WTC11 (cell line): ENCODE results near the gene ZNRF1. TPM values are rescaled to one million over a fixed set of nuclear protein-coding genes. Genes with fewer than 3 reads are reported as not detected.

Experiments used
- ATAC-seq: fragments of 200-7000 bp; cut with Tn5 transposase; 2 replicates; pipeline ENCODE4 v1.10.0; 2021; ENCODE audit warnings: mild to moderate bottlenecking, moderate library complexity
- CTCF ChIA-PET: fragments of 300-600 bp; sonication (Branson Sonifier 250); formaldehyde crosslinking; loops from one replicate; lab custom pipeline; 2021; ENCODE audit warnings: antibody characterized with exemption; lab: Charles Lee
- POLR2A ChIA-PET: fragments of 350-600 bp; sonication (Branson Sonifier 250); formaldehyde crosslinking; loops from one replicate; lab custom pipeline; 2021; ENCODE audit warnings: antibody characterized with exemption; lab: Charles Lee
- DNase-seq: peaks from one replicate; pipeline ENCODE4 v3.0.0; 2021; ENCODE audit warnings: low spot score
- H3K27ac Mint-ChIP-seq: 2 replicates; pipeline ENCODE4 v1.8.0; 2021; ENCODE audit warnings: mixed read lengths
- H3K27me3 Mint-ChIP-seq: 2 replicates; pipeline ENCODE4 v1.8.0; 2021; ENCODE audit warnings: low read depth, mild to moderate bottlenecking, moderate library complexity, mixed read lengths
- H3K36me3 Mint-ChIP-seq: 2 replicates; pipeline ENCODE4 v1.8.0; 2021; ENCODE audit warnings: mixed read lengths
- H3K4me1 Mint-ChIP-seq: 2 replicates; pipeline ENCODE4 v1.8.0; 2022; ENCODE audit warnings: mixed read lengths
- H3K4me3 Mint-ChIP-seq: 2 replicates; pipeline ENCODE4 v1.8.0; 2021; ENCODE audit warnings: mild to moderate bottlenecking, moderate library complexity, mixed read lengths
- H3K9me3 Mint-ChIP-seq: 2 replicates; pipeline ENCODE4 v1.8.0; 2021; ENCODE audit warnings: mixed read lengths
- ELF4 ChIP-seq: sonication (generic); formaldehyde crosslinking; IDR thresholded peaks from 2 replicates; pipeline ENCODE4 v1.8.1; 2022; ENCODE audit warnings: low read depth, mild to moderate bottlenecking, moderate library complexity, missing genetic modification reagents
- FOXJ3 ChIP-seq: sonication (generic); formaldehyde crosslinking; IDR thresholded peaks from 2 replicates; pipeline ENCODE4 v1.9.0; 2021; ENCODE audit warnings: missing genetic modification reagents, mild to moderate bottlenecking, borderline replicate concordance
- FOXP4 ChIP-seq: sonication (generic); formaldehyde crosslinking; IDR thresholded peaks from 2 replicates; pipeline ENCODE4 v1.8.0; 2022; ENCODE audit warnings: mild to moderate bottlenecking, missing genetic modification reagents
- GABPB1 ChIP-seq: sonication (generic); formaldehyde crosslinking; IDR thresholded peaks from 2 replicates; pipeline ENCODE4 v1.8.1; 2023; ENCODE audit warnings: mild to moderate bottlenecking, missing genetic modification reagents
- GTF2I ChIP-seq: fragments of 250-450 bp; sonication (Bioruptor Pico); conservative IDR thresholded peaks from 2 replicates; pipeline ENCODE4 v1.4.0; 2021; ENCODE audit warnings: mild to moderate bottlenecking
- KAT7 ChIP-seq: sonication (generic); formaldehyde crosslinking; IDR thresholded peaks from 2 replicates; pipeline ENCODE4 v1.8.1; 2023; ENCODE audit warnings: missing genetic modification reagents, mild to moderate bottlenecking, borderline replicate concordance
- MYBL2 ChIP-seq: sonication (generic); formaldehyde crosslinking; IDR thresholded peaks from 2 replicates; pipeline ENCODE4 v1.8.1; 2023; ENCODE audit warnings: mild to moderate bottlenecking, moderate library complexity, missing genetic modification reagents
- NFE2L1 ChIP-seq: sonication (generic); formaldehyde crosslinking; IDR thresholded peaks from 2 replicates; pipeline ENCODE4 v1.8.1; 2023; ENCODE audit warnings: missing genetic modification reagents
- NR1H2 ChIP-seq: sonication (generic); formaldehyde crosslinking; IDR thresholded peaks from 2 replicates; pipeline ENCODE4 v1.9.0; 2021; ENCODE audit warnings: mild to moderate bottlenecking, moderate library complexity, missing genetic modification reagents
- RORB ChIP-seq: fragments of 250-450 bp; sonication (Bioruptor Pico); IDR thresholded peaks from 2 replicates; pipeline ENCODE4 v1.9.0; 2021; ENCODE audit warnings: mild to moderate bottlenecking
- SOX15 ChIP-seq: fragments of 250-450 bp; sonication (Bioruptor Pico); IDR thresholded peaks from 2 replicates; pipeline ENCODE4 v1.9.0; 2021; ENCODE audit warnings: mild to moderate bottlenecking
- TEAD1 ChIP-seq: sonication (generic); formaldehyde crosslinking; IDR thresholded peaks from 2 replicates; pipeline ENCODE4 v1.8.0; 2022; ENCODE audit warnings: mild to moderate bottlenecking, missing genetic modification reagents
- ZNF121 ChIP-seq: sonication (generic); formaldehyde crosslinking; IDR thresholded peaks from 2 replicates; pipeline ENCODE4 v1.8.0; 2023; ENCODE audit warnings: missing genetic modification reagents
- ZNF512 ChIP-seq: sonication (generic); formaldehyde crosslinking; IDR thresholded peaks from 2 replicates; pipeline ENCODE4 v1.8.1; 2022; ENCODE audit warnings: missing genetic modification reagents, borderline replicate concordance
- ZNF671 ChIP-seq: fragments of 250-450 bp; sonication (Bioruptor Pico); IDR thresholded peaks from 2 replicates; pipeline ENCODE4 v1.8.0; 2021; ENCODE audit warnings: mild to moderate bottlenecking
- total RNA-seq: library from RNA; stranded (reverse); gene quantifications from 3 replicates; pipeline ENCODE4 v1.2.3, GENCODE V29; 2021
- TF ChIP-seq, protein P1 (sequence below): sonication (generic); formaldehyde crosslinking; IDR thresholded peaks from 2 replicates; pipeline ENCODE4 v1.8.0; 2023; ENCODE audit warnings: missing genetic modification reagents
- TF ChIP-seq, protein P2 (sequence below): sonication (generic); formaldehyde crosslinking; IDR thresholded peaks from 2 replicates; pipeline ENCODE4 v1.8.0; 2023; ENCODE audit warnings: missing genetic modification reagents, mild to moderate bottlenecking, borderline replicate concordance
- TF ChIP-seq, protein P3 (sequence below): fragments of 250-450 bp; sonication (Bioruptor Pico); IDR thresholded peaks from 2 replicates; pipeline ENCODE4 v1.9.0; 2021; ENCODE audit warnings: moderate library complexity, mild to moderate bottlenecking, inconsistent platforms, borderline replicate concordance
- TF ChIP-seq, protein P4 (sequence below): fragments of 250-450 bp; sonication (Bioruptor Pico); IDR thresholded peaks from 2 replicates; pipeline ENCODE4 v2.1.2; 2022; ENCODE audit warnings: mild to moderate bottlenecking, moderate library complexity
- TF ChIP-seq, protein P5 (sequence below): sonication (generic); formaldehyde crosslinking; IDR thresholded peaks from 2 replicates; pipeline ENCODE4 v1.8.1; 2023; ENCODE audit warnings: mild to moderate bottlenecking, missing genetic modification reagents, moderate library complexity

ZNRF1 gene
- total RNA-seq, 1 experiment from 2014 or later: 47.6 TPM

- TF ChIP-seq, protein P1, sequence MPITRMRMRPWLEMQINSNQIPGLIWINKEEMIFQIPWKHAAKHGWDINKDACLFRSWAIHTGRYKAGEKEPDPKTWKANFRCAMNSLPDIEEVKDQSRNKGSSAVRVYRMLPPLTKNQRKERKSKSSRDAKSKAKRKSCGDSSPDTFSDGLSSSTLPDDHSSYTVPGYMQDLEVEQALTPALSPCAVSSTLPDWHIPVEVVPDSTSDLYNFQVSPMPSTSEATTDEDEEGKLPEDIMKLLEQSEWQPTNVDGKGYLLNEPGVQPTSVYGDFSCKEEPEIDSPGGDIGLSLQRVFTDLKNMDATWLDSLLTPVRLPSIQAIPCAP: no peak
- no peak for TF ChIP-seq ELF4
- no peak for TF ChIP-seq GABPB1 (CRISPR knock-in tag)
- TF ChIP-seq ZNF121 (CRISPR knock-in tag): no peak
- TF ChIP-seq, protein P2, sequence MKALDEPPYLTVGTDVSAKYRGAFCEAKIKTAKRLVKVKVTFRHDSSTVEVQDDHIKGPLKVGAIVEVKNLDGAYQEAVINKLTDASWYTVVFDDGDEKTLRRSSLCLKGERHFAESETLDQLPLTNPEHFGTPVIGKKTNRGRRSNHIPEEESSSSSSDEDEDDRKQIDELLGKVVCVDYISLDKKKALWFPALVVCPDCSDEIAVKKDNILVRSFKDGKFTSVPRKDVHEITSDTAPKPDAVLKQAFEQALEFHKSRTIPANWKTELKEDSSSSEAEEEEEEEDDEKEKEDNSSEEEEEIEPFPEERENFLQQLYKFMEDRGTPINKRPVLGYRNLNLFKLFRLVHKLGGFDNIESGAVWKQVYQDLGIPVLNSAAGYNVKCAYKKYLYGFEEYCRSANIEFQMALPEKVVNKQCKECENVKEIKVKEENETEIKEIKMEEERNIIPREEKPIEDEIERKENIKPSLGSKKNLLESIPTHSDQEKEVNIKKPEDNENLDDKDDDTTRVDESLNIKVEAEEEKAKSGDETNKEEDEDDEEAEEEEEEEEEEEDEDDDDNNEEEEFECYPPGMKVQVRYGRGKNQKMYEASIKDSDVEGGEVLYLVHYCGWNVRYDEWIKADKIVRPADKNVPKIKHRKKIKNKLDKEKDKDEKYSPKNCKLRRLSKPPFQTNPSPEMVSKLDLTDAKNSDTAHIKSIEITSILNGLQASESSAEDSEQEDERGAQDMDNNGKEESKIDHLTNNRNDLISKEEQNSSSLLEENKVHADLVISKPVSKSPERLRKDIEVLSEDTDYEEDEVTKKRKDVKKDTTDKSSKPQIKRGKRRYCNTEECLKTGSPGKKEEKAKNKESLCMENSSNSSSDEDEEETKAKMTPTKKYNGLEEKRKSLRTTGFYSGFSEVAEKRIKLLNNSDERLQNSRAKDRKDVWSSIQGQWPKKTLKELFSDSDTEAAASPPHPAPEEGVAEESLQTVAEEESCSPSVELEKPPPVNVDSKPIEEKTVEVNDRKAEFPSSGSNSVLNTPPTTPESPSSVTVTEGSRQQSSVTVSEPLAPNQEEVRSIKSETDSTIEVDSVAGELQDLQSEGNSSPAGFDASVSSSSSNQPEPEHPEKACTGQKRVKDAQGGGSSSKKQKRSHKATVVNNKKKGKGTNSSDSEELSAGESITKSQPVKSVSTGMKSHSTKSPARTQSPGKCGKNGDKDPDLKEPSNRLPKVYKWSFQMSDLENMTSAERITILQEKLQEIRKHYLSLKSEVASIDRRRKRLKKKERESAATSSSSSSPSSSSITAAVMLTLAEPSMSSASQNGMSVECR (CRISPR knock-in tag): no peak
- no peak for TF ChIP-seq NFE2L1 (CRISPR knock-in tag)
- no peak for TF ChIP-seq MYBL2 (CRISPR knock-in tag)
- TF ChIP-seq, protein P3, sequence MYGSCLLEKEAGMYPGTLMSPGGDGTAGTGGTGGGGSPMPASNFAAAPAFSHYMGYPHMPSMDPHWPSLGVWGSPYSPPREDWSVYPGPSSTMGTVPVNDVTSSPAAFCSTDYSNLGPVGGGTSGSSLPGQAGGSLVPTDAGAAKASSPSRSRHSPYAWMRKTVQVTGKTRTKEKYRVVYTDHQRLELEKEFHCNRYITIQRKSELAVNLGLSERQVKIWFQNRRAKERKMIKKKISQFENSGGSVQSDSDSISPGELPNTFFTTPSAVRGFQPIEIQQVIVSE (CRISPR knock-in tag): no peak
- TF ChIP-seq, protein P4, sequence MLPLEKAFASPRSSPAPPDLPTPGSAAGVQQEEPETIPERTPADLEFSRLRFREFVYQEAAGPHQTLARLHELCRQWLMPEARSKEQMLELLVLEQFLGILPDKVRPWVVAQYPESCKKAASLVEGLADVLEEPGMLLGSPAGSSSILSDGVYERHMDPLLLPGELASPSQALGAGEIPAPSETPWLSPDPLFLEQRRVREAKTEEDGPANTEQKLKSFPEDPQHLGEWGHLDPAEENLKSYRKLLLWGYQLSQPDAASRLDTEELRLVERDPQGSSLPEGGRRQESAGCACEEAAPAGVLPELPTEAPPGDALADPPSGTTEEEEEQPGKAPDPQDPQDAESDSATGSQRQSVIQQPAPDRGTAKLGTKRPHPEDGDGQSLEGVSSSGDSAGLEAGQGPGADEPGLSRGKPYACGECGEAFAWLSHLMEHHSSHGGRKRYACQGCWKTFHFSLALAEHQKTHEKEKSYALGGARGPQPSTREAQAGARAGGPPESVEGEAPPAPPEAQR (CRISPR knock-in tag): no peak
- no peak for TF ChIP-seq TEAD1 (CRISPR knock-in tag)
- no peak for TF ChIP-seq FOXJ3 (CRISPR knock-in tag)
- no peak for TF ChIP-seq RORB (CRISPR knock-in tag)
- no peak for TF ChIP-seq KAT7 (CRISPR knock-in tag)
- TF ChIP-seq GTF2I (CRISPR knock-in tag): no peak
- TF ChIP-seq ZNF671 (CRISPR knock-in tag): no peak
- TF ChIP-seq SOX15 (CRISPR knock-in tag): no peak
- no peak for TF ChIP-seq ZNF512 (CRISPR knock-in tag)
- TF ChIP-seq, protein P5, sequence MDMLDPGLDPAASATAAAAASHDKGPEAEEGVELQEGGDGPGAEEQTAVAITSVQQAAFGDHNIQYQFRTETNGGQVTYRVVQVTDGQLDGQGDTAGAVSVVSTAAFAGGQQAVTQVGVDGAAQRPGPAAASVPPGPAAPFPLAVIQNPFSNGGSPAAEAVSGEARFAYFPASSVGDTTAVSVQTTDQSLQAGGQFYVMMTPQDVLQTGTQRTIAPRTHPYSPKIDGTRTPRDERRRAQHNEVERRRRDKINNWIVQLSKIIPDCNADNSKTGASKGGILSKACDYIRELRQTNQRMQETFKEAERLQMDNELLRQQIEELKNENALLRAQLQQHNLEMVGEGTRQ (CRISPR knock-in tag): no peak
- TF ChIP-seq NR1H2 (CRISPR knock-in tag): no peak
- TF ChIP-seq FOXP4 (CRISPR knock-in tag): no peak
- Mint-ChIP-seq H3K4me3 (peak overlapping the region; percentile 85), H3K4me1 (peaks cover 49% of the 10 kb centered on the region), H3K36me3 (peaks cover 4% of the 10 kb centered on the region; the same call in 1 of the 2 replicates), H3K27ac (no peak overlapping the region), H3K9me3 (0 out of 2 replicates have a peak, but pooled peaks cover 4% of the 10 kb centered on the region), H3K27me3 (peaks cover 5% of the 10 kb centered on the region)
- ATAC-seq (peak; percentile 3), DNase-seq (no peak)
- ChIA-PET CTCF (interaction anchor here (1.0 to 3.9 kb wide), 5 partner anchors 12 to 112 kb away, joined by 3 to 158 read pairs (median 5); no protein-coding TSS in a partner anchor), POLR2A (interaction anchor here (2.0 kb wide), 1 partner anchor 112 kb away, joined by 16 read pairs; no protein-coding TSS in a partner anchor)
Observed at GRCh38 chr16:74999219-74999608, 390 bp downstream of the ZNRF1 start.
